NK-92 treated with Interleukin-12 subunit alpha and Interleukin-12 subunit beta, amount 100 ng/mL, for 24 hours (cell line): ENCODE results near the gene KLF2.
"Not testable (repeated sequence)": the region's sequence is repeated elsewhere in the genome, so short reads cannot be mapped to it uniquely, and the experiment has no call there.

Source experiments
- DNase-seq: peaks from one replicate; lab custom pipeline; 2025; lab: John Stamatoyannopoulos, UW

KLF2 gene

GRCh38 chr19:16338470-16339360, 14.1 kb downstream of the KLF2 start:
- DNase-seq, result peak; percentile 15

- DNase-seq, result no peak
Observed at GRCh38 chr19:16339361-16339725, 14.7 kb downstream of the KLF2 start.

- DNase-seq, result no peak
Observed at GRCh38 chr19:16340092-16340491, 15.5 kb downstream of the KLF2 start.

- no peak for DNase-seq
Observed at GRCh38 chr19:16340654-16341053, 16.0 kb downstream of the KLF2 start.

GRCh38 chr19:16342002-16342715, 17.5 kb downstream of the KLF2 start:
- DNase-seq, result peak; percentile 11

- DNase-seq, result peak; percentile 29
Observed at GRCh38 chr19:16343156-16343555, 18.5 kb downstream of the KLF2 start.

- no peak for DNase-seq
Observed at GRCh38 chr19:16345457-16345856, 20.8 kb downstream of the KLF2 start.

GRCh38 chr19:16347099-16347498, 22.5 kb downstream of the KLF2 start:
- not testable (repeated sequence) for DNase-seq

GRCh38 chr19:16347706-16348105, 23.1 kb downstream of the KLF2 start:
- DNase-seq, result no peak

GRCh38 chr19:16349551-16350152, 25.0 kb downstream of the KLF2 start:
- DNase-seq, result no peak

- no peak for DNase-seq
Observed at GRCh38 chr19:16351133-16351809, 26.6 kb downstream of the KLF2 start.

- no peak for DNase-seq
Observed at GRCh38 chr19:16355293-16356043, 30.8 kb downstream of the KLF2 start.

GRCh38 chr19:16358456-16358855, 33.8 kb downstream of the KLF2 start:
- no peak for DNase-seq

GRCh38 chr19:16359074-16359473, 34.4 kb downstream of the KLF2 start:
- DNase-seq, result no peak

- DNase-seq, result no peak
Observed at GRCh38 chr19:16359964-16360363, 35.3 kb downstream of the KLF2 start.

- DNase-seq, result no peak
Observed at GRCh38 chr19:16360738-16361137, 36.1 kb downstream of the KLF2 start.

GRCh38 chr19:16361254-16361653, 36.6 kb downstream of the KLF2 start:
- DNase-seq, result no peak

GRCh38 chr19:16361926-16362325, 37.3 kb downstream of the KLF2 start:
- no peak for DNase-seq

GRCh38 chr19:16363133-16363851, 38.7 kb downstream of the KLF2 start:
- DNase-seq, result no peak

- DNase-seq, result no peak
Observed at GRCh38 chr19:16363852-16364230, 39.2 kb downstream of the KLF2 start.
